ENCODE results near the gene PITPNB. TPM values are rescaled to one million over a fixed set of nuclear protein-coding genes. Genes with fewer than 3 reads are reported as not detected.

PITPNB gene
- total RNA-seq, 1 donor from 2014 or later, result 16.8 TPM

DNA sequence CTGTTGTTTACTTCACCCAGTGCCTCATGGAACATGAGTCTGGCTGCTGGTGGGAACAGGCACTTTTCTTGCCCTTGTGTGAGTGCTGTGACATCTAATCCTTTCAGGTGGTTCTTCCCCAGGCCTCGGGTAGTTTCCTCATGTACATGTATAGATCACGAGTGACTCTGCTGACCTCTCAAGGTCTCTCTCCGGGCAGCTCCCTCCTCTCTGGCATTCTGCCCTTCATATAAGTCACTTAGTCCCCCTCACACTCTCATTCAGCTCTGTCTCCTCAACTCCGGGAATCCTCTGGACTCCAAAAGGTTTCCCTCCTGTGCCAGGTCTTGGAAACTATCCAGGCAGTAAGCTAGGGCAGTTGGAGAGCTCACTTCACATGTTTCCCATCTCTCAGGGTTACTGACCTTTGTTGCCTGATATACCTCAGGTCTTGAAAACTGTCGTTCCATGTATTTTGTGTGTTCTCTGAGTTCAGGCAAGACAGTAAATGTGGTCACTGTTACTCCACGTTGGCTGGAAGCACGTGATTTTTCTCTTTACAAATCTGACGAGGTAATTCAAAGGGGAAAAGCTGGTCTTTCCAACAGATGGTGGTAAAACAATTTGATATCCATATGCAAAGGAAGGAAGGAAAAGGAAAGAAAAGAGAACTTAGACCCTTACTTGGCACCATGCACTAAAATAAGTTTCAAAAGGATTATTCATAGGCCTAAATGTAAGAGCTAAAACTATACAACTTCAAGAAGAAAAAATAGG is 40.5 kb upstream of the PITPNB start:
- Histone ChIP-seq H3K27me3 (ENCODE audit: control insufficient read depth, insufficient read depth, low read length) (no peaks in the 10 kb centered on the region), H3K4me3 (ENCODE audit: low read depth, low read length) (no peak overlapping the region), H3K36me3 (ENCODE audit: control insufficient read depth, insufficient read depth, low read length) (no peaks in the 10 kb centered on the region)
- no peak for DNase-seq (ENCODE audit: low read depth)
- TF ChIP-seq, protein P1, sequence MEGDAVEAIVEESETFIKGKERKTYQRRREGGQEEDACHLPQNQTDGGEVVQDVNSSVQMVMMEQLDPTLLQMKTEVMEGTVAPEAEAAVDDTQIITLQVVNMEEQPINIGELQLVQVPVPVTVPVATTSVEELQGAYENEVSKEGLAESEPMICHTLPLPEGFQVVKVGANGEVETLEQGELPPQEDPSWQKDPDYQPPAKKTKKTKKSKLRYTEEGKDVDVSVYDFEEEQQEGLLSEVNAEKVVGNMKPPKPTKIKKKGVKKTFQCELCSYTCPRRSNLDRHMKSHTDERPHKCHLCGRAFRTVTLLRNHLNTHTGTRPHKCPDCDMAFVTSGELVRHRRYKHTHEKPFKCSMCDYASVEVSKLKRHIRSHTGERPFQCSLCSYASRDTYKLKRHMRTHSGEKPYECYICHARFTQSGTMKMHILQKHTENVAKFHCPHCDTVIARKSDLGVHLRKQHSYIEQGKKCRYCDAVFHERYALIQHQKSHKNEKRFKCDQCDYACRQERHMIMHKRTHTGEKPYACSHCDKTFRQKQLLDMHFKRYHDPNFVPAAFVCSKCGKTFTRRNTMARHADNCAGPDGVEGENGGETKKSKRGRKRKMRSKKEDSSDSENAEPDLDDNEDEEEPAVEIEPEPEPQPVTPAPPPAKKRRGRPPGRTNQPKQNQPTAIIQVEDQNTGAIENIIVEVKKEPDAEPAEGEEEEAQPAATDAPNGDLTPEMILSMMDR (IDR thresholded peaks at IDR 0.05; ENCODE audit: insufficient read depth, low read length, severe bottlenecking), result no peak
- no peak for FAIRE-seq

DNA sequence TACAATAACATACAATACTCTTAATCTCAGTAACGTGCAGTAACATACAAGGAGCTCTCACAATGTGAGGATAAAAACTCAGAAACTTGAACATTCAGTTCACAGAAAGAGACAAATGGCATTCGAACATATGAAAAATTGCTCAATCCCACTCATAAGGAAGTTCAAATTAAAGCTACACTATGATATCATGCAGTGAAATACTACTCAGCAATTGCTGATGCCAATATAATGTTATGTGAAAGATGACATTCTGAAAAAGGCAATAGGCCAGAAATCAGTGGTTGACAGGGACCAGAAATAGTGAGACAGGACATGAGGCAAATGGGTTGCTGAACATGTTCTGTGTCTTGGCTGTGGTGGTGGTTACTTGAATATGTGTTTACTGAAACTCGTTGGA is 33.7 kb upstream of the PITPNB start:
- peak; percentile 35 for DNase-seq (ENCODE audit: low read depth)
- Histone ChIP-seq H3K36me3 (ENCODE audit: control insufficient read depth, insufficient read depth, low read length) (no peaks in the 10 kb centered on the region), H3K27me3 (ENCODE audit: control insufficient read depth, insufficient read depth, low read length) (no peaks in the 10 kb centered on the region), H3K4me3 (ENCODE audit: low read depth, low read length) (no peak overlapping the region)
- TF ChIP-seq, protein P1 (IDR thresholded peaks at IDR 0.05; ENCODE audit: insufficient read depth, low read length, severe bottlenecking), result no peak
- FAIRE-seq, result peak; percentile 68

DNA sequence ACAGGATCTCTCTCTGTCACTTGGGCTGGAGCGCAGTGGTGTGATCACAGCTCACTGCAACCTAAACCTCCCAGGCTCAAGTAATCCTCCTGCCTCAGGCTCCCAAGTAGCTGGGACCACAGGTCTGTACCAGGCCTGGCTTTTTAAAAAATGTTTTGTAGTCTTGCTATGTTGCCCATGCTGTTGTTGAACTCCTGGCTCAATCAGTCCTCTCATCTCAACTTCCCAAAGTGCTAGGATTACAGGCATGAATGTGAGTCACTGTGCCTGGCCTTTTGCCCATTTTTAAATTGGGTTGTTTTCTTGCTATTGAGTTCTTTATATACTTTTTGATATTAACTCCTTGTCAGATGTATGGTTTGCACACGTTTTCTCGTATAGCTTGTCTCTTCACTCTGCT is 33.0 kb upstream of the PITPNB start:
- H3K27me3 ChIP-seq (ENCODE audit: control insufficient read depth, insufficient read depth, low read length), result no peaks in the 10 kb centered on the region
- TF ChIP-seq, protein P1 (IDR thresholded peaks at IDR 0.05; ENCODE audit: insufficient read depth, low read length, severe bottlenecking), result no peak
- H3K4me3 ChIP-seq (ENCODE audit: low read depth, low read length), result no peak overlapping the region
- H3K36me3 ChIP-seq (ENCODE audit: control insufficient read depth, insufficient read depth, low read length), result no peaks in the 10 kb centered on the region
- DNase-seq (ENCODE audit: low read depth), result peak; percentile 46
- no peak for FAIRE-seq

DNA sequence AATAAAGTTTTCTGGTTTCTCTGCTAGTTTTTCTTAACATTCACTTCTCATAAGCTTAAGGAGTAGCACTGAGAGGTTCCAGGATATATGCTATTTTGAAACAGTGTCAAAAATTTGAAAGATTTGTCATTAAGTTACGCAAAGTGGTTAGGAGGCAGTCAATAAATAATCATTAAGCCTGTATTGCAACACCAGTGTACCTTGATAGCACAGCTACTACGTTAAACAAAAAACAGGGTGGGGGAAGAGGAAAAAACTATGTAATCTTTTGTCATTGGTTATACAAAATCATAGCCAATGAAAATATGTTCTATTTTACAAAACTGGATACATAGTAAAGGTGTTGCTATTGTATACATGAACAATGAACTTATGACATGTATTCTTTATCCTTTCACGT is 30.4 kb upstream of the PITPNB start:
- Histone ChIP-seq H3K36me3 (ENCODE audit: control insufficient read depth, insufficient read depth, low read length) (no peaks in the 10 kb centered on the region), H3K4me3 (ENCODE audit: low read depth, low read length) (no peak overlapping the region), H3K27me3 (ENCODE audit: control insufficient read depth, insufficient read depth, low read length) (no peaks in the 10 kb centered on the region)
- TF ChIP-seq, protein P1 (IDR thresholded peaks at IDR 0.05; ENCODE audit: insufficient read depth, low read length, severe bottlenecking), result no peak
- DNase-seq (ENCODE audit: low read depth) (no peak), FAIRE-seq (no peak)

DNA sequence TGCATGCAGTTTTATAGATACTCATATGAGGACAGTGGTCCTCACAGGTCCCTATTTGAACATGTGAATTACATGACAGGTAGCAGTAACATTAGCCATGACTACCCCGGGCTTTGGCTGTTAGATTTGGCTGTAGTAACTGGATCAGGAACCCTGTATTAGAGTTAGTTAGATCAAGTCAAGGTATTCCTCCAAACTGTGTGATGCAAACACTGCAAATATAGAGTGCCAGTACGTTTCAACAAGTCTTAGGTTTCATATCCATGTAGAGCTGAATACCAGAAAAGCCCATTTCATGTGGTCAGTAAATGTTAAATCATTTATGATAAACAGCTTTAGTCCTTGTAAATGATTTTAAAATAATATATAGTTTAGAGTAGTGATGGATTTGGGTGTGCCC is 29.5 kb upstream of the PITPNB start:
- Histone ChIP-seq H3K36me3 (ENCODE audit: control insufficient read depth, insufficient read depth, low read length) (no peaks in the 10 kb centered on the region), H3K4me3 (ENCODE audit: low read depth, low read length) (no peak overlapping the region), H3K27me3 (ENCODE audit: control insufficient read depth, insufficient read depth, low read length) (no peaks in the 10 kb centered on the region)
- TF ChIP-seq, protein P1 (IDR thresholded peaks at IDR 0.05; ENCODE audit: insufficient read depth, low read length, severe bottlenecking), result no peak
- DNase-seq (ENCODE audit: low read depth), result no peak
- FAIRE-seq, result no peak

DNA sequence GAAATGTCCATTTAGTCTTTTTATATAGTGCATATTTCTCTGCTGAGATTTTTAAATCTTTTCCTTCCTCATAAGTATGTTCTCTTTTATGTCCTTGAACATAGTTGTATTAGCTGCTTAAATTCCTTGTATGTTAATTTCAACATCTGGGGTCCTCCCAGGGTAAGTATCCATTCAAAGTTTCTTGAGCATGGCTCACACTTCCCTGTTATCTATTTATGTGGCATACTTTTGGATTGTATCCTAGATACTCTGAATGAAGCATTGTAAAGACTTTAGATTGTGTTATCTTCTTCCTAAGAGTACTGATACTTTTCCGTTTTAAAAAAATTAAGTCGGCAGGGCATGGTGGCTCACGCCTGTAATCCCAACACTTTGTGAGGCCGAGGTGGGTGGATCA is 28.4 kb upstream of the PITPNB start:
- TF ChIP-seq, protein P1 (IDR thresholded peaks at IDR 0.05; ENCODE audit: insufficient read depth, low read length, severe bottlenecking), result no peak
- FAIRE-seq (no peak), DNase-seq (ENCODE audit: low read depth) (no peak)
- no peaks in the 10 kb centered on the region for H3K36me3 ChIP-seq (ENCODE audit: control insufficient read depth, insufficient read depth, low read length)
- H3K4me3 ChIP-seq (ENCODE audit: low read depth, low read length), result no peak overlapping the region
- H3K27me3 ChIP-seq (ENCODE audit: control insufficient read depth, insufficient read depth, low read length), result no peaks in the 10 kb centered on the region
